DMS79 (cell line): ENCODE results near the gene SENP5.
"Not testable (repeated sequence)": the region's sequence is repeated elsewhere in the genome, so short reads cannot be mapped to it uniquely, and the experiment has no call there.

Experiments used
- DNase-seq: peaks from one replicate; lab custom pipeline; 2025; lab: John Stamatoyannopoulos, UW

The SENP5 gene

GRCh38 chr3:196942915-196943277, 75.2 kb downstream of the SENP5 start:
- DNase-seq, result no peak

DNA sequence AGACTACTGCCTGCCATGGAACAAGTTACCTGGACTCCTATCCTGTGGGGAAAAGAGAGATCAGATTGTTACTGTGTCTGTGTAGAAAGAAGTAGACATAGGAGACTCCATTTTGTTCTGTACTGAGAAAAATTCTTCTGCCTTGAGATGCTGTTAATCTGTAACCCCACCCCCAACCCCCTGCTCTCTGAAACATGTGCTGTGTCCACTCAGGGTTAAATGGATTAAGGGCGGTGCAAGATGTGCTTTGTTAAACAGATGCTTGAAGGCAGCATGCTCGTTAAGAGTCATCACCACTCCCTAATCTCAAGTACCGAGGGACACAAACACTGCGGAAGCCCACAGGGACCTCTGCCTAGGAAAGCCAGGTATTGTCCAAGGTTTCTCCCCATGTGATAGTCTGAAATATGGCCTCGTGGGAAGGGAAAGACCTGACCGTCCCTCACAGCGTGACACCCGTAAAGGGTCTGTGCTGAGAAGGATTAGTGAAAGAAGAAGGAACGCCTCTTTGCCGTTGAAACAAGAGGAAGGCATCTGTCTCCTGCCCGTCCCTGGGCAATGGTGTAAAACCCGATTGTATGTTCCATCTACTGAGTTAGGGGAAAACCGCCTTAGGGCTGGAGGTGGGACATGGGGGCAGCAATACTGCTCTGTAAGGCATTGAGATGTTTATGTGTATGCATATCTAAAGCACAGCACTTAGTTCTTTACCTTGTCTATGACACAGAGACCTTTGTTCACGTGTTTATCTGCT, 76.5 kb downstream of the SENP5 start:
- not testable (repeated sequence) for DNase-seq

DNA sequence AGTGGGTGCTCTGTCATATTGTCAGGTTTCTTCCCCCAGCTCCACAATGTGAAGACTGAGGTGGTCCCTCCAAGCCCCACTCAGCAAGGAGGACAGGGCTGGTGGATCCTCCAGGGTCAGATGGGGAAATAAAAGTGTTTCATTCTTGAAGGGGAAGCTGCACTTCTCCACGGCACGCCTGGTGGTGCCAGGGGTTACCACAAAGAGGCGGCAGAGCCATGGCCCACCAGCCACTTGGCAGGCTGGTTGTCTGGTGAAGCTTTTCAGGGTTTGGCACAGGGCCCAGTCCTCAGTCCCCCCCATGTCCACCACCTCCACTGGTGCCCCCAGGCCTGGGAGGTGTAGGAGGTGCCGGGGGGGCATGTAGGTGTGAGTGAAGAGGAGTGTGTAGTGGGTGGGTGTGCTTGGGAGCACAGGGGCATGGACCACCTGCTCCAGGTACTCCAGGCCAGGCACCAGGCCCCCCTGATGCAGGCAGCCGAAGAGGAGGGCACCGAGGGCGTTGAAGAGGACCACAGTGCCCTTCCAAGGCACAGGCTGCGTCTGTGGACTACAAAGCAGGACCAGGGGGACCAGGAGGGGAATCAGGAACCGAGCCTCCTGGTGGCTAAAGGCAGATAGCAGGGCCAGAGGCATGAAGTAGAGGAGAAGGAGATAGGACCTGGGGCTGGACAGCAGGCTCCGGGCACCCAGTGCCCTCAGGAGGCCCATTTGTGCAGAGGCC, 79.6 kb downstream of the SENP5 start:
- no peak for DNase-seq

DNA sequence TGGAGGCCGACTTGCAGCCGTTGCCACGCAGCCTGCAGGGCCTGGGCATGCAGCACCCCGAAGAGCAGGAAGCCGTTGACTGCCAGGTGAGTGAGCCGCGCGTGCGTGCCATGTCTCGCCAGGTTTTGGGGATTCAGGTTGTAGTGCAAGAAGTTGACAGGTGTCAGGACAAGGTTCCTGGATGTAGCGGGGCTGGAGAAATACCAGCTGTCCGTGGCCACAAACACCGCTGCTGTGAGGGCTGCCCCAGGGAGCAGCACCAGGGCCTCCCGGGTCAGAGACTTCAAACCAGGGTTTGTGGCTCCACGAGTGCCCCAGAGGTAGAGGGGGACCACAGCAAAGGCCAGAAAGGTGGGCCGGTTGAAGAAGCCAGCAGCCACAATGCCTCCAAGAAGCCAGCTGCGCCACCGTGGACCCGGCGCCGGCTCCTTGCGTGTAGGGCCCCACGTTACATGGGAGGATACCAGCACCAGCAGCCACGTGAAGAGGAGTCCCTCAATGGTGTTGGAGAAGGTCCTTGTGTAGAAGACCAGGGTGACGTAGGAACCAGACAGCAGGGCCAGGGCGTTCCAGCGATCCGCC, 80.2 kb downstream of the SENP5 start:
- no peak for DNase-seq

DNA sequence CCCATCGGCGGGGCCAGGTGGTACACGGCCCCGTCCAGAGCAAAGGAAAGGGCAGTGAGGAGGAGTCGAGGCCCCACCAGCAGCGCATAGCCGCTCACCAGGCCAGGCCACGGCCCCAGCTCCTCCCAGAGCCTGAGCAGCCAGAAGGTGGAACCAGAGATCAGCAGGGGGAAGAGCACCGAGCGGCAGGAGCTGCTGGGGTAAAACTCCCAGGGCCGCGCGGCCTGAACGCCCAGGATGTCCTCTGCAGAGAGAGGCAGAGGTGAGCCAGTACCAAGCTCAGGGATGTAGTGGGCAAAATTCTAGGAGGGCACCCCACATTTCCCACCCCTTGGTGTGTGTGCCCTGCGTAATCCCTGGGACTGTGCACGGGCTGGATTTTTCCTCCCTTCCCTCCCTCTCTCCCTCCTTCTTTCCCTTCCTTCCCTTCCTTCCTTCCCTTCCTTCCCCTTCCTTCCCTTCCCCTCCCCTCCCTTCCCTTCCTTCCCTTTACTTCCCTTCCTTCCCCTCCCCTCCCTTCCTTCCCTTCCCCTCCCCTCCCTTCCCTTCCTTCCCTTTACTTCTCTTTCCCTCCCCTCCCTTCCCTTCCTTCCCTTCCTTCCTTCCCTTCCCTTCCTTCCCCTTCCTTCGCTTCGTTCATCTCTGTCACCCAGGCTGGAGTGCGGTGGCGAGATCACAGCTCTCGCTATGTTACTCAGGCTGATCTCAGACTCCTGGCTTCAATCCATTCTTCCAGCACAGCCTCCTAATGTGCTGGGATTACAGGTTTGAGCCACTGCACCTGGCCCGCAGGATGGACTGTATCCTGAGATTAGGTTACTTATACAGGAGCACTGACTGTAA, 80.9 kb downstream of the SENP5 start:
- DNase-seq, result no peak

GRCh38 chr3:196949285-196949619, 81.5 kb downstream of the SENP5 start:
- DNase-seq, result no peak

- no peak for DNase-seq
These were observed 82.0 kb downstream of the SENP5 start for GRCh38 chr3:196949750-196950149.

DNA sequence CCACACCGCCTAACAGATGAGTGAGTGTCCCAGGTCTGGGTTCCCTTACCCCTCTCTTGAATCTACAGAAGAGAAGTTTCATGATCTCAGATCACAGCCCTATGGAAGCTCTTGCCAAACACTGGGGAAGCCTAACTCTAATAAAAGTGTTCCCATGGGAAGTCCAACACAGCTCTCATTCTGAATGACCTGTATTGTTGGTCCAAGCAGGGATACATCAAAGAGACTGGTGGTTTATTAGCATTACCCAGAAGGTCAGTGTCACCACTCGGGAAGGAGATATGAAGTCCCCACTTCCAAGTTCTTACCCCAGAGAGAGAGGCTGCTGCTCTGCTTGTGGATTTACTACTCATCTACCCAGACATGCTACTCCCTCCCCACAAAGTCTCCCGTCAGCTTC, 83.7 kb downstream of the SENP5 start:
- DNase-seq, result no peak

DNA sequence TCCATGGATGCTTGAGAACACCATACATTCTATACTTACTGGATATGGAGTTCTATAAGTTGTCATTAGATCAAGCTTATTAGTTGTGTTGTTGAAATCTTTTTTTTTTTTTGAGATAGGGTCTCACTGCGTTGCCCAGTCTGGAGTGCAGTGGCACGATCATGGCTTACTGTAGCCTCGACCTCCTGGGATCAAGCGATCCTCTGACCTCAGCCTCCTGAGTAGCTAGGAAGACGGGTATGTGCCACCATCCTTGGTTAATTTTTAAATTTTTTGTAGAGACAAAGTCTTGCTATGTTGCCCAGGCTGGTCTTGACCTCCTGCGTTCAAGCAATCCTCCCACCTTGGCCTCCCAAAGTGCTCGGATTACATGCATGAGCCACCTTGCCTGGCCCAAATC, 87.1 kb downstream of the SENP5 start:
- DNase-seq, result no peak

DNA sequence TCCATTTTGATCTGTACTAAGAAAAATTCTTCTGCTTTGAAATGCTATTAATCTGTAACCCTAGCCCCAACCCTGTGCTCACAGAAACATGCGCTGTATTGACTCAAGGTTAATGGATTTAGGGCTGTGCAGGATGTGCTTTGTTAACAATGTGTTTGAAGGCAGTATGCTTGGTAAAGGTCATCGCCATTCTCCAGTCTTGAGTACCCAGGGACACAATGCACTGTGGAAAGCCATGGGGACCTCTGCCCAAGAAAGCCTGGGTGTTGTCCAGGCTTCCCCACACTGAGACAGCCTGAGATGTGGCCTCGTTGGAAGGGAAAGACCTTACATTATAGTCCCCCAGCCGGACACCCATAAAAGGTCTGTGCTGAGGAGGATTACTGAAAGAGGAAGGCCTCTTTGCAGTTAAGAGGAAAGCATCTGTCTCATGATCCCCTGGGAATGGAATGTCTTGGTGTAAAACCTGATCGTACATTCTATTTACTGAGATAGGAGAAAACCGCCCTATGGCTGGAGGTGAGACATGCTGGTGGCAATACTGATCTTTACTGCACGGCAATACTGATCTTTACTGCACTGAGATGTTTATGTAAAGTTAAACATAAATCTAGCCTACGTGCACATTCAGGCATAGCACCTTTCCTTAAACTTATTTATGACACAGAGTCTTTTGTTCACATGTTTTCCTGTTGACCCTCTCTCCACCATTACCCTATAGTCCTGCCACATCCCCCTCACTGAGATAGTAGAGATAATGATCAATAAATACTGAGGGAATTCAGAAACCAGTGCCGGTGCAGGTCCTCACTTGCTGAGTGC, 94.6 kb downstream of the SENP5 start:
- DNase-seq, result no peak

- no peak for DNase-seq
These were observed 95.4 kb downstream of the SENP5 start for GRCh38 chr3:196962930-196963630.

DNA sequence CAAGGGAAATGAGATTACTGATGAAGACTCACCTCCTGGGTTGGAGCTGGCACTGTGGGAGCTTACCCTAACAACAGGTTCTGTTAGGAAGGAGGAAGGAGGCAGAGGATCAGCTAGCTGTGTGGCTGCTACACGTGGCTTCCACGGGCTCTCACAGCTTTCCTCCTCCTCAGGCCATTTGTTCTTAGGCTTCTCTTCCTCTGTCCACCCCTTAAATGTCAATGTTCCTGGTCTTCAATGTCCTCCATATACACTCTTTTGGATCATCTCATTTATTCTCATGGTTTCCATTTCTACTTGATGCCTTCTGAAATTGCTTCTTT, 95.9 kb downstream of the SENP5 start:
- DNase-seq, result no peak

GRCh38 chr3:196965112-196965803, 97.5 kb downstream of the SENP5 start:
- no peak for DNase-seq

GRCh38 chr3:196965804-196966173, 98.1 kb downstream of the SENP5 start:
- DNase-seq, result no peak

DNA sequence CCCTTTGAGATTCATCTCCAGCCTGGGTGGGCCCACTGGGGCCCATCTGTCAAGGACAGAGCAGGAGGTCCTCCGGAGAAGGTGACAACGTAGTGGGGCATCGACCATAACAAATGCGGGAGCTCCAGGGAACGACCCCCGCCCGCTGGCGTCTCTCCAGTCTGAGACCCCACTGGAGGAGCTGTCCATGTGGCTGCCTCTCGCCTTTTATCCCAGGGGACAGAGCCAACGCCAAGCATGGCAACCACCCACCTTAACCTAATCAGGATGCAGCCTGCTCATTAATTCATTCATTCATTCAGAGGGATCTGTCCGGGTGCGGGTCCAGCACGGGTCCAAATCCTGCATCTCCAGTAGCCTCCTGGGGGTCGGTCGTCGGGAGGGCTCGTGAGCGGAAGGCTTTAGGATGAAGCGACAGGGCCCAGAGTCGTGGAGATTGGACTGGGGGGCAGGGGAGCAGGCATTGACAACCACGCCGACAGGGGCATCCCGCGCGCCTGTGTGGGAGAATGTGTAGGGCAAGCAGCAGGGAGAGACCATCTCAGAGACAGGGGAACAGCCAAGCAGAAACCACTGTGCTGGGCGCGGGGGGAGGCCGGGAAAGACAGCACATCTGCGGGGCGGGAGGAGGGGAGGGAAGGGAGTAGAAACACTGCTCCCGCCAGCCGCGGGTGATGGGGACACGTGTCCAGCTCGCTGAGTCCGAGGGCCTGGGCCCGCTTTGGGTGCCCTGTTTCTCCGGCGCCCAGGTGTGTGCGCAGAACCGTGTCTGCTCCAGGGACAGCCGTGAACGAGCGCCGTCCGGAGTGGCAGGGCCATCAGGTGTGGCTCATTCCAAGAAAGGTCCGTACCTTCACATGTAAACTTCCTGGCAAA, 99.0 kb downstream of the SENP5 start:
- no peak for DNase-seq

DNA sequence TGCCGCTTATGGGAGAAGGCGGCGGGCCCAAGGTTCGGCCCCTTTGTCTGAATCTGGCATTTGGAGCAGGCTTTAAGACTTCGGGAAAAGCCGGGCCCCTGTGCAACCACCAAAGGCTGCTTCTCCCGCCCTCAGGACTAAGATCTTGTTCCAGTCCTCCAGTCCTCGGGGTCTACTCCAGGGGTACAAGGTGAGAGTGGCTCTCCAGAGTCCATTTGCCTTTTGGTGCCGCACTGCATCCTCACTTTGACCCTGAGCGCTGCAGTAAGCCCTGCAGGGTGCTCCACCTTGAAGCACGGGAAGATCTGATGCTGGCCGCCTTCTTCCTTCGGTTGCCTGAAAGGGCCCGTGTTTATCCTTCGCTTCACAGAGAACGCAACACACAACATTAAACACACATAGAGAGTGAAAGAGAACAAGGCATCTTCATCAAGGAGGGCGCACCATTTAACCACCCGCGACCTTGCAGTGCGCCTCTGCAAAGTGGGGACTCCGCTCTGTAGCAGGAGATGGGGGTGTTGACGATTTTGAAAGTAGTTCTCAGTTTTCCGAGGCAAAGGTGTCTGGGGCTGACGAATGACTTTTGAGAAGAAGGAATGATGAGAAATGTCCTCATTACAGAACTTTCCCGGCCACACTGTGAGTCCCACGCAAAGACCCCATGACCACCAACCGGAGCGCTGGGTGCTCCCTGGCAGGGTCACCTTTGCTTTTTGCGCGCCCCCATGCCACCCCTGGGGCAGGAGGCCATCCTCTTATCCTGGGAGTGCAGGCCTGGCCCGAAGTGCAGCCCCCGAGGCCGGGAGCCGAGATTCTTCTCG, 99.9 kb downstream of the SENP5 start:
- no peak for DNase-seq

GRCh38 chr3:196968233-196969133, 100.8 kb downstream of the SENP5 start, which contains the start of gene PIGZ:
Gene PIGZ (minus strand): TSS chr3:196968833. CDS start chr3:196952031, 16,802 bp downstream.
- no peak for DNase-seq
